Uterus (tissue), 2 donors: ENCODE results near the gene ACOXL.

ENCODE experiments used
- POLR2A ChIP-seq, 2 donors: fragments of 450-650 bp; IDR thresholded peaks; one replicate each; pipeline ENCODE4 v1.6.1; 2016; ENCODE audit warnings: antibody characterized with exemption in 2 of 2, mild to moderate bottlenecking in 1 of 2, moderate library complexity in 1 of 2
- TF ChIP-seq, protein P1 (sequence below), 4 experiments: fragments of 200-600 bp in 2 of 4; fragments of 450-650 bp in 2 of 4; sonication (generic) in 2 of 4; IDR thresholded peaks; one replicate each; pipeline ENCODE4 v1.5.1; 2016 to 2019; ENCODE audit warnings: antibody characterized with exemption in 4 of 4, mild to moderate bottlenecking in 2 of 4, moderate library complexity in 1 of 4

DNA sequence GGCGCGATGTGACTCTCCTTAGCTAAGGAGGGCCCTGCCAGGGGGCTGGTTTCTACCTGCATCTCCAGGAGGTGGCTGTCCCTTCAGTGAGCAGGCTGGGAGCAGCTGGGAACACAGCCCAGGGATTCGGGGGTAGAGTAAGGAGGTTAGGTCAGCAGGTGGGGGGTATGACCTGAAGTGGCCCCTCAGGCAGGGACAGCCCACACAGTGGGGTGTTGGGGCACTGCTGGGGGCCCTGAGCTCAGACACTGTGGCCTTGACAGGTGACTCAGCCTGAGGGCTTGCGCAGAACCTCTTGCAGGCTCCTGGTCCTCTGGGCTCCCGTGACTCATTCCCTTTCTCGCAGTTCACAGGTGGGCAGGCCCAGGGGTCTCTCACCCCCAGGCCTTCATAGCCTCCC is 202.6 kb downstream of the ACOXL start:
- TF ChIP-seq, protein P1, sequence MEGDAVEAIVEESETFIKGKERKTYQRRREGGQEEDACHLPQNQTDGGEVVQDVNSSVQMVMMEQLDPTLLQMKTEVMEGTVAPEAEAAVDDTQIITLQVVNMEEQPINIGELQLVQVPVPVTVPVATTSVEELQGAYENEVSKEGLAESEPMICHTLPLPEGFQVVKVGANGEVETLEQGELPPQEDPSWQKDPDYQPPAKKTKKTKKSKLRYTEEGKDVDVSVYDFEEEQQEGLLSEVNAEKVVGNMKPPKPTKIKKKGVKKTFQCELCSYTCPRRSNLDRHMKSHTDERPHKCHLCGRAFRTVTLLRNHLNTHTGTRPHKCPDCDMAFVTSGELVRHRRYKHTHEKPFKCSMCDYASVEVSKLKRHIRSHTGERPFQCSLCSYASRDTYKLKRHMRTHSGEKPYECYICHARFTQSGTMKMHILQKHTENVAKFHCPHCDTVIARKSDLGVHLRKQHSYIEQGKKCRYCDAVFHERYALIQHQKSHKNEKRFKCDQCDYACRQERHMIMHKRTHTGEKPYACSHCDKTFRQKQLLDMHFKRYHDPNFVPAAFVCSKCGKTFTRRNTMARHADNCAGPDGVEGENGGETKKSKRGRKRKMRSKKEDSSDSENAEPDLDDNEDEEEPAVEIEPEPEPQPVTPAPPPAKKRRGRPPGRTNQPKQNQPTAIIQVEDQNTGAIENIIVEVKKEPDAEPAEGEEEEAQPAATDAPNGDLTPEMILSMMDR (IDR thresholded peaks at IDR 0.05), result no peak
- TF ChIP-seq POLR2A (IDR thresholded peaks at IDR 0.05), result no peak
